Gastrocnemius medialis (tissue), 4 donors: ENCODE measurements around the gene MTMR4. TPM values are rescaled to one million over a fixed set of nuclear protein-coding genes. Genes with fewer than 3 reads are reported as not detected.
"Not testable (repeated sequence)": the region's sequence is repeated elsewhere in the genome, so short reads cannot be mapped to it uniquely, and the experiment has no call there.

Source experiments
- ATAC-seq, 2 donors: fragments of 150-250 bp; one replicate each; pipeline ENCODE4 v1.9.1; 2016
- DNase-seq, 2 donors: peaks; one replicate each; pipeline ENCODE4 v3.0.0-alpha.2; 2019
- H3K27ac ChIP-seq, 4 donors: fragments of 200-600 bp; sonication (generic); 1 replicate in 1 of 4; 2 replicates in 3 of 4; pipeline ENCODE4 v1.5.1; 2016 to 2018; ENCODE audit warnings: mild to moderate bottlenecking in 2 of 4, moderate library complexity in 1 of 4
- H3K27me3 ChIP-seq, 3 donors: fragments of 200-600 bp; sonication (generic) in 2 of 3; 1 replicate in 1 of 3; 2 replicates in 2 of 3; pipeline versions ENCODE4 v1.5.1 to v1.6.0; 2016 to 2019; ENCODE audit warnings: mild to moderate bottlenecking in 1 of 3, moderate library complexity in 1 of 3
- H3K36me3 ChIP-seq, 2 donors: fragments of 200-600 bp; sonication (generic) in 1 of 2; one replicate each; pipeline ENCODE4 v1.5.1; 2017 to 2018
- H3K4me1 ChIP-seq, 2 donors: fragments of 200-600 bp; sonication (generic) in 1 of 2; one replicate each; pipeline ENCODE4 v1.5.1; 2016 to 2017; ENCODE audit warnings: mild to moderate bottlenecking in 2 of 2
- H3K4me3 ChIP-seq, 4 donors: fragments of 200-600 bp; sonication (generic) in 3 of 4; 1 replicate in 1 of 4; 2 replicates in 3 of 4; pipeline ENCODE4 v1.5.1; 2016 to 2019; ENCODE audit warnings: mild to moderate bottlenecking in 2 of 4
- H3K9me3 ChIP-seq, 3 donors: fragments of 200-600 bp; sonication (generic) in 2 of 3; 1 replicate in 1 of 3; 2 replicates in 2 of 3; pipeline ENCODE4 v1.5.1; 2016 to 2019
- POLR2A ChIP-seq, 2 donors: fragments of 450-650 bp; IDR thresholded peaks; one replicate each; pipeline ENCODE4 v1.6.1; 2017; ENCODE audit warnings: antibody characterized with exemption in 2 of 2, mild to moderate bottlenecking in 2 of 2, moderate library complexity in 2 of 2
- in situ Hi-C, 4 donors: fragments of 200-750 bp; cut with MboI; loops; one replicate each; pipeline versions ENCODE4 v1.15.0 to v1.8.0; 2017; ENCODE audit warnings: low sequenced_read_pairs in 4 of 4
- intact Hi-C: fragments of 100-400 bp; cut with DNase I; formaldehyde crosslinking; loops from one replicate; pipeline ENCODE4 v1.15.1; 2023; ENCODE audit warnings: low total_unique reads
- total RNA-seq, 4 donors: library from RNA; depleted of rRNA; stranded (reverse); fragments of >200 nt; gene quantifications; one replicate each; pipeline versions ENCODE4 v1.1.0 to v1.2.3, GENCODE V29; 2016
- TF ChIP-seq, protein P1 (sequence below), 5 experiments: fragments of 450-650 bp in 3 of 5; fragments of 200-600 bp in 2 of 5; sonication (generic) in 2 of 5; IDR thresholded peaks in 4 of 5; conservative IDR thresholded peaks in 1 of 5; 1 replicate in 4 of 5; 2 replicates in 1 of 5; pipeline ENCODE4 v1.5.1; 2016 to 2019; ENCODE audit warnings: antibody characterized with exemption in 5 of 5, mild to moderate bottlenecking in 3 of 5, moderate library complexity in 3 of 5

MTMR4 gene
- total RNA-seq, 4 donors from 2014 or later = 7.9 to 16.1 (median 11.1) TPM

DNA sequence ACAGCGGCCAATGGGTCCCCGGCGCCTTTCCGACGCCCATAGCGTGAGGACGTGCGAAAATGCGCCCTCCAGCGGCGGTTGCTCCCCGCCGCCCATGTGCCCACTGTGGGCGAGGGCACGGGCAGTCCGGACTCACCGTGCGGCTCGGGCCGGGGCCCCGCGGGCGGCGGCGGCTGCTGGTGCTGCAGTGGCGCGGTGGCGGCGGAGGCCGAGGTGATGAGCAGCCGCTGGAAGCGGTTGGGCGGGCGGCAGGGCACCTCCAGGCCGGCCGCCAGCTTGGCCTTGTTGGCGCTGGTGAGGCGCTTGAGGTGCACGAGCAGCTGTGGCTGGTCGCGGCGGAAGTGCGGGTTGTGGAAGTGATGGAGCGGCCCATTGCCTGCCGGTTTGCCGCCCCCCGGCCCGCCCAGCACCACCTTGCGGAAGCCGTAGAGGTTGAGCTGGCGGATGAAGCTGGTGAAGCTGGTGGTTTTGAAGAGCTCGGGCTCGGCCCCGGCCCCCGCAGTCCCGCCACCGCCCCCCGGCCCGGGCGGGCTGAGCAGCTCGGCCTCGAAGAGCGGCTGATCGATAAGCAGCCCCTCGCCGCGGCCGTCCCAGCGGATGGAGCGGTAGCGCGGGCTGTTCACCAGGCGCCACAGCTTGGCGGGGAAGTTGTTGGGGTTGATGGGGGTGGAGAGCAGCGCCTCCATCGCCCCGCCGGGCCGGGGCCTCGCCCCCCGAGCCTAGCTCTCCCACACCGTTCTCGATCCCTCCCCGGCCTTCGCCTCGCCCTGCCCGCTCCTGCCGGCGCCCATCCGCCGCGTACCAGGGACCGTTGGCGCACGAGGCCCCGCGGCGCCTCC, 26.6 kb downstream of the MTMR4 start, which contains the start of gene HSF5:
HSF5 (minus strand) TSS at position 820 of the 839 bp plus-strand sequence; CDS start at position 686, 134 bp downstream.
- no peaks in the 10 kb centered on the region for H3K27me3 ChIP-seq
- intact Hi-C loops (no loop called here), in situ Hi-C loops (no loop called here)
- ATAC-seq (no peak), DNase-seq (no peak)
- H3K4me1 ChIP-seq = no peaks in the 10 kb centered on the region
- no peak within 1 kb of the TSS for H3K27ac ChIP-seq
- H3K9me3 ChIP-seq = no peaks in the 10 kb centered on the region
- TF ChIP-seq, protein P1, sequence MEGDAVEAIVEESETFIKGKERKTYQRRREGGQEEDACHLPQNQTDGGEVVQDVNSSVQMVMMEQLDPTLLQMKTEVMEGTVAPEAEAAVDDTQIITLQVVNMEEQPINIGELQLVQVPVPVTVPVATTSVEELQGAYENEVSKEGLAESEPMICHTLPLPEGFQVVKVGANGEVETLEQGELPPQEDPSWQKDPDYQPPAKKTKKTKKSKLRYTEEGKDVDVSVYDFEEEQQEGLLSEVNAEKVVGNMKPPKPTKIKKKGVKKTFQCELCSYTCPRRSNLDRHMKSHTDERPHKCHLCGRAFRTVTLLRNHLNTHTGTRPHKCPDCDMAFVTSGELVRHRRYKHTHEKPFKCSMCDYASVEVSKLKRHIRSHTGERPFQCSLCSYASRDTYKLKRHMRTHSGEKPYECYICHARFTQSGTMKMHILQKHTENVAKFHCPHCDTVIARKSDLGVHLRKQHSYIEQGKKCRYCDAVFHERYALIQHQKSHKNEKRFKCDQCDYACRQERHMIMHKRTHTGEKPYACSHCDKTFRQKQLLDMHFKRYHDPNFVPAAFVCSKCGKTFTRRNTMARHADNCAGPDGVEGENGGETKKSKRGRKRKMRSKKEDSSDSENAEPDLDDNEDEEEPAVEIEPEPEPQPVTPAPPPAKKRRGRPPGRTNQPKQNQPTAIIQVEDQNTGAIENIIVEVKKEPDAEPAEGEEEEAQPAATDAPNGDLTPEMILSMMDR (IDR thresholded peaks at IDR 0.05 in 4 of 5, conservative IDR thresholded peaks at IDR 0.05 in 1 of 5) = no peak
- TF ChIP-seq POLR2A (IDR thresholded peaks at IDR 0.05) = no peak
- peaks cover 0 to 39% of the 10 kb centered on the region in 2 donors for H3K36me3 ChIP-seq
- no peak within 1 kb of the TSS for H3K4me3 ChIP-seq

DNA sequence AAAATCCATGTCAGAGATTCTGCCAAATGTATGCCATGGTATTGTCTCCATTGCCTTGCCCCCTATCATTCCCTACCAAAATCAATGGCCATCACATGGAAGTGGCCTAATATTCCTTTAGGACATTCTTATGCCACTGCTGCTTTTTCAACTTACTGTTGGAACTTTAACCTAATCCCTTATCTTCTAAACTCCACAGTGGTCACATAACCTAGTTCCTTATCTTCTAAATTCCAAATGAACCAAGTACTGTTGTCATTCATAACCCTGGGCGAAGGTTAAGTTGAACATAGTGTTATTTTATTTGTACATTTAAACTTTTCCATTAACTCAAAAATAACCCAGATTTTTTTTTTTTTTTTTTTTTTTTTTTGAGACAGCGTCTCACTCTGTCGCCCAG, 29.8 kb downstream of the MTMR4 start:
- ATAC-seq = no peak
- no peak for DNase-seq
- intact Hi-C loops = no loop called here
- Histone ChIP-seq H3K4me1 (no peaks in the 10 kb centered on the region), H3K27ac (no peak overlapping the region), H3K4me3 (no peak overlapping the region), H3K27me3 (no peaks in the 10 kb centered on the region), H3K36me3 (peaks cover 0 to 12% of the 10 kb centered on the region in 2 donors), H3K9me3 (no peaks in the 10 kb centered on the region)
- in situ Hi-C loops = no loop called here
- TF ChIP-seq POLR2A (IDR thresholded peaks at IDR 0.05) = no peak
- TF ChIP-seq, protein P1 (IDR thresholded peaks at IDR 0.05 in 4 of 5, conservative IDR thresholded peaks at IDR 0.05 in 1 of 5) = no peak

DNA sequence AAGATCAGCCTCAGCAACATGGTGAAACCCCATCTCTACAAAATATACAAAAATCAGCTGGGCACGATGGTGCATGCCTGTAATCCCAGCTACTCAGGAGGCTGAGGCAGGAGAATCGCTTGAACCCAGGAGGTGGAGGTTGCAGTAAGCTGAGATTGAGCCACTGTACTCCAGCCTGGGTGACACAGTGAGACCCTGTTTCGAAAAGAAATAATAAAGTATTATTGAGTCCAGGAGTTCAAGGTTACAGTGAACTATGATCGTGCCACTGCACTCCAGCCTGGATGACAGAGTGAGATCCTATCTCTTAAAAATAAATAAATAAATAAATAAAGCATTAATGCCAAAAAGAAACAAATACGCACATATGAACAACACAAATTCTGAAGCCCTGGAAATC, 32.6 kb downstream of the MTMR4 start:
- H3K9me3 ChIP-seq, intact Hi-C loops, H3K27me3 ChIP-seq, H3K36me3 ChIP-seq, in situ Hi-C loops, H3K4me1 ChIP-seq, DNase-seq, H3K27ac ChIP-seq, H3K4me3 ChIP-seq, ATAC-seq: not testable (repeated sequence)

DNA sequence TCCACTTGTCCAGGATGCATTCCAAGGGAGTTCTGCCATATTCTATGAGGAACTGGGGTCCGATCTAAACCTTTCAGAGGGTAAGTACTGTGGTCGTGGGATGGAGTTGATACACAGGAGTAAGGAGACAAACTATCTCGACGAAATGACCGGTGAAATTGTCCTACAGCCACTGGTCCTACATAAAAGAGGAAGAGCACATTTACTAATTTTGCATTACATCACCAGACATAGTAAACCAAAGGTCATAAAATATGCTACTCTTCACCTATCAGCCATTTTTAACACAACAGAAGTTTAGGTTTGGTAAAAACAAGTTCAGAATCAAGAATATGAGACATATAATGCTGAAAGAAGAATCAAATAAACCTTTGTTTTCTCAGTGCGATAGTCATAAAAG, 34.3 kb downstream of the MTMR4 start:
- Histone ChIP-seq H3K4me3 (no peak overlapping the region), H3K9me3 (no peaks in the 10 kb centered on the region), H3K27ac (no peak overlapping the region), H3K36me3 (no peaks in the 10 kb centered on the region), H3K4me1 (no peaks in the 10 kb centered on the region), H3K27me3 (no peaks in the 10 kb centered on the region)
- intact Hi-C loops = no loop called here
- DNase-seq = no peak
- no peak for TF ChIP-seq POLR2A (IDR thresholded peaks at IDR 0.05)
- TF ChIP-seq, protein P1 (IDR thresholded peaks at IDR 0.05 in 4 of 5, conservative IDR thresholded peaks at IDR 0.05 in 1 of 5) = no peak
- no peak for ATAC-seq
- in situ Hi-C loops = no loop called here

DNA sequence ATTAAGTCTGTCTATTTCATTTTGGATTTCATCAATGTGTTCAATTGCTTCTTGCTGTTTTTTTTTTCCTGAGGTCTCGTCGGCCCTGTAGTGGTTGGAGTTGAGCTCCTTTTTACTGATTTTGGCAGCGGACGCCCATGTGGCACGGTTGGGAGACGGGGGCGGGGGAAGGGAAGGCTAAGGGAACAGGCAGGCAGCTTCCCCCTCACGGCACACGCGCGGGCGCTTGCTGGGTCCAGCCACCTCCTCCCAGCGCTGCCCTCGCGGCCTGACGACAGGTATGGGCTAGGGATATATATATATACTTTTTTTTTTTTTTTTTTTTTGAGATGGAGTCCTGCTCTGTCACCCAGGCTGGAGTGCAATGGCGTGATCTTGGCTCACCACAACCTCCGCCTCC, 37.6 kb downstream of the MTMR4 start:
- no peak for ATAC-seq
- Histone ChIP-seq H3K9me3 (no peaks in the 10 kb centered on the region), H3K27ac (no peak overlapping the region), H3K4me3 (no peak overlapping the region), H3K36me3 (no peaks in the 10 kb centered on the region), H3K27me3 (no peaks in the 10 kb centered on the region), H3K4me1 (no peaks in the 10 kb centered on the region)
- TF ChIP-seq, protein P1 (IDR thresholded peaks at IDR 0.05 in 4 of 5, conservative IDR thresholded peaks at IDR 0.05 in 1 of 5) = no peak
- no peak for TF ChIP-seq POLR2A (IDR thresholded peaks at IDR 0.05)
- DNase-seq = no peak
- in situ Hi-C loops = no loop called here
- intact Hi-C loops = no loop called here
